GM23248 (cell line): ENCODE results near the gene JMJD6. TPM values are rescaled to one million over a fixed set of nuclear protein-coding genes. Genes with fewer than 3 reads are reported as not detected.
"Not testable (repeated sequence)": the region's sequence is repeated elsewhere in the genome, so short reads cannot be mapped to it uniquely, and the experiment has no call there.

Experiments used
- DNase-seq: peaks from one replicate; pipeline ENCODE4 v3.0.0-alpha.2; 2015
- H2AFZ ChIP-seq: fragments of 200-600 bp; sonication (generic); 2 replicates; pipeline ENCODE4 v1.6.1; 2016; ENCODE audit warnings: antibody characterized with exemption
- H3F3A ChIP-seq: fragments of 200-600 bp; sonication (generic); 2 replicates; pipeline ENCODE4 v1.6.1; 2016; ENCODE audit warnings: mild to moderate bottlenecking, antibody characterized with exemption, mixed run types; ENCODE audit not compliant: insufficient read depth
- H3K27ac ChIP-seq: fragments of 200-600 bp; sonication (generic); 2 replicates; pipeline ENCODE4 v1.5.1; 2016; ENCODE audit warnings: mild to moderate bottlenecking
- H3K27me3 ChIP-seq: fragments of 200-600 bp; sonication (generic); replicated peaks from 2 replicates; pipeline ENCODE4 v1.6.1; 2016; ENCODE audit warnings: mild to moderate bottlenecking; ENCODE audit not compliant: insufficient read depth
- H3K36me3 ChIP-seq: fragments of 200-600 bp; sonication (generic); 2 replicates; pipeline ENCODE4 v1.6.1; 2016; ENCODE audit warnings: low read depth, mild to moderate bottlenecking
- H3K4me1 ChIP-seq: fragments of 200-600 bp; sonication (generic); 2 replicates; pipeline ENCODE4 v1.6.1; 2016; ENCODE audit warnings: mild to moderate bottlenecking; ENCODE audit not compliant: insufficient read depth
- H3K4me2 ChIP-seq: fragments of 200-600 bp; sonication (generic); one replicate; pipeline ENCODE4 v1.6.1; 2016; ENCODE audit warnings: mild to moderate bottlenecking; ENCODE audit not compliant: unreplicated experiment
- H3K4me3 ChIP-seq: fragments of 200-600 bp; sonication (generic); 2 replicates; pipeline ENCODE4 v1.5.1; 2016; ENCODE audit warnings: mild to moderate bottlenecking
- H3K79me2 ChIP-seq: fragments of 200-600 bp; sonication (generic); 2 replicates; pipeline ENCODE4 v1.6.1; 2016; ENCODE audit warnings: mild to moderate bottlenecking; ENCODE audit not compliant: insufficient read depth
- H3K9ac ChIP-seq: fragments of 200-600 bp; sonication (generic); 2 replicates; pipeline ENCODE4 v1.6.1; 2016; ENCODE audit warnings: mild to moderate bottlenecking
- H3K9me2 ChIP-seq: fragments of 200-600 bp; sonication (generic); 2 replicates; pipeline ENCODE4 v1.6.1; 2016; ENCODE audit warnings: mixed run types, mild to moderate bottlenecking, moderate library complexity; ENCODE audit not compliant: insufficient read depth
- H3K9me3 ChIP-seq: fragments of 200-600 bp; sonication (generic); one replicate; pipeline ENCODE4 v1.6.1; 2017; ENCODE audit warnings: low read depth
- H4K20me1 ChIP-seq: fragments of 200-600 bp; sonication (generic); 2 replicates; pipeline ENCODE4 v1.6.0; 2016; ENCODE audit not compliant: insufficient read depth
- EZH2 ChIP-seq: fragments of 200-600 bp; sonication (generic); IDR thresholded peaks from 2 replicates; pipeline ENCODE4 v1.6.1; 2018; ENCODE audit warnings: antibody characterized with exemption, mild to moderate bottlenecking; ENCODE audit not compliant: insufficient read depth, poor library complexity, severe bottlenecking
- EZH2phosphoT487 ChIP-seq: fragments of 200-600 bp; sonication (generic); IDR thresholded peaks from 2 replicates; pipeline ENCODE4 v1.6.1; 2018; ENCODE audit warnings: antibody characterized with exemption, moderate library complexity, mild to moderate bottlenecking, low read depth; ENCODE audit not compliant: insufficient read depth
- WGBS, 2 experiments: methylation state at CpG; one replicate each; pipeline ENCODE4 v1.1.6; 2015 to 2017; ENCODE audit warnings: low lambda C conversion rate in 2 of 2, low coverage in 1 of 2; ENCODE audit errors: missing lambda C conversion rate in 2 of 2; 5-methylcytosine and 5-hydroxymethylcytosine counted together
- in situ Hi-C: fragments of 300-500 bp; cut with MboI; formaldehyde crosslinking; loops from 2 replicates; pipeline ENCODE4 v1.15.0; 2020
- polyA plus RNA-seq: library from polyadenylated mRNA; unstranded; fragments of >200 nt; fragmentation: Nextera tagmentation; extraction: Ambion mirVana; gene quantifications from 2 replicates; pipeline ENCODE4 v1.2.1, GENCODE V29; 2016
- total RNA-seq: library from RNA; depleted of rRNA; stranded (reverse); fragments of >200 nt; shearing (Covaris generic); gene quantifications from 2 replicates; pipeline ENCODE4 v1.2.3, GENCODE V29; 2014

Gene JMJD6
- total and polyA plus RNA-seq, 2 experiments from 2014 or later, result 19.0 to 40.0 TPM

DNA sequence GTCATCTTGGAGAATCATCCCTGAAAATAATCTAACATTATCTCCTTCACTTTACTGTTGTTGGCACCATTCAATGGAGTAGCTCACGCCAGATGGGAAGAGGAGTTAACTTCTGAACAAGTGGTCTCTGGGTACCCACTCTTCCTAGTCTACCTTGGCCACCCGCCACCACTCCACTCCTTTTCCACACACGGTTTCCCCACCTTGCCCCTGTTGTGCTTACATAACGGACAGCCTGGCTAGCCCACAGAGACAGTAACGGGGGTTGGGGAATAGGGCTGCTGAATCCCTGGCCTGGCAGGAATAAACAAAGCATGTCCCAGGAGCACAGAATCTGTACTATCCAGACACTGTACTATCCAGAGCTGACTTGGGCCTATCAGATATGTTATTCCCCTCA is 12.1 kb downstream of the JMJD6 start:
- Histone ChIP-seq H2AFZ (no peak overlapping the region), H3K79me2 (peaks cover 62% of the 10 kb centered on the region), H3K9me2 (no peaks in the 10 kb centered on the region), H3F3A (peaks cover 77% of the 10 kb centered on the region), H3K4me1 (peaks cover 42% of the 10 kb centered on the region), H3K4me3 (no peak overlapping the region), H3K36me3 (peaks cover 22% of the 10 kb centered on the region), H3K9ac (peak overlapping the region; percentile 60; the same call in 1 of the 2 replicates), H3K27ac (peak overlapping the region; percentile 100; the same call in 1 of the 2 replicates), H3K27me3 (no peaks in the 10 kb centered on the region), H3K4me2 (no peak overlapping the region), H3K9me3 (no peaks in the 10 kb centered on the region), H4K20me1 (no peaks in the 10 kb centered on the region)
- no peak for DNase-seq
- TF ChIP-seq EZH2phosphoT487 (no peak), EZH2 (no peak)
- in situ Hi-C loops, result no loop called here
- WGBS, 2 experiments, result 72 to 79% methylated on average over 5 of the region's 5 CpGs

DNA sequence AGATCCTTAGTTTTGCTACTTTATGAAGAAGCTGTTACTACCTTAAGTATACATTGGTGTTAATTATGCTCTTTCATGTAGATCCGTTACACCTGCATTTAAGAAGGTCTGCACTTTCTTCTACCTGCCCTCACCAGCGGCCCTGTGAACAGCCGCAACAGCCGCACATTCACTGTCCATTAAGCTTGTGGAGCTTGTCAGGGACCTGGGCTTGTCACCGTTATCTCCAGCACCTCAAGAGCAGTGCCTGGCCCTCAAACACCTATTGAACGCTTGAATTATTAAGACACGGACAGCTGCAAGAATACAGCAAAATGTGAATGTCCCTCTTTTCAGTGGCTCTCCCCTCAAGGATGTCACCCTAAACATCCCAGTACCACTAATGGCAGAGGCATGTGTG is 12.6 kb downstream of the JMJD6 start:
- Histone ChIP-seq H3K4me1 (peaks cover 44% of the 10 kb centered on the region), H3K36me3 (peaks cover 16% of the 10 kb centered on the region), H3K27me3 (no peaks in the 10 kb centered on the region), H3K9ac (no peak overlapping the region), H3K79me2 (peaks cover 60% of the 10 kb centered on the region), H3F3A (peaks cover 73% of the 10 kb centered on the region), H3K27ac (no peak overlapping the region), H3K4me2 (no peak overlapping the region), H3K9me3 (no peaks in the 10 kb centered on the region), H3K4me3 (no peak overlapping the region), H2AFZ (no peak overlapping the region), H3K9me2 (no peaks in the 10 kb centered on the region), H4K20me1 (no peaks in the 10 kb centered on the region)
- in situ Hi-C loops, result no loop called here
- 92 to 93% methylated on average over 7 of the region's 7 CpGs for WGBS, 2 experiments
- DNase-seq, result no peak
- no peak for TF ChIP-seq EZH2
- TF ChIP-seq EZH2phosphoT487, result no peak

DNA sequence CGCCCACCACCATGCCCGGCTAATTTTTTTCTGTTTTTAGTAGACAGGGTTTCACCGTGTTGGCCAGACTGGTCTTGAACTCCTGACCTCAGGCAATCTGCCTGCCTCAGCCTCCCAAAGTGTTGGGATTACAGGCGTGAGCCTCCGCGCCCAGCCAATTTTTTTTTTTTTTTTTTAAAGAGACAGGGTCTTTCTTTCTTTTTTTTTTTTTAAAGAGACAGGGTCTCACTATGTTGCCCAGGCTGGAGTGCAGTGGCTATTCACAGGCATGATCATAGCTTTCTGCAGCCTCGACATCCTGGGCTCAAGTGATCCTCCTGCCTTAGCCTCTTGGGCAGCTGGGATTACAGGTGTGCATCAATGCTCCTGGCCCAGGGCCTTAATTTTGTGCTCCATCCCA is 14.1 kb downstream of the JMJD6 start:
- H4K20me1 ChIP-seq, H3K4me2 ChIP-seq, H3K36me3 ChIP-seq, H3K9me3 ChIP-seq, H2AFZ ChIP-seq, H3K27me3 ChIP-seq, DNase-seq, H3K9me2 ChIP-seq, in situ Hi-C loops, H3K9ac ChIP-seq, H3K4me3 ChIP-seq: not testable (repeated sequence)
- H3K27ac ChIP-seq, result peak overlapping the region; percentile 75; the same call in 1 of the 2 replicates
- H3F3A ChIP-seq, result peaks cover 64% of the 10 kb centered on the region
- peaks cover 51% of the 10 kb centered on the region for H3K4me1 ChIP-seq
- 77% methylated on average over 7 of the region's 7 CpGs for WGBS, 2 experiments
- H3K79me2 ChIP-seq, result peaks cover 74% of the 10 kb centered on the region

DNA sequence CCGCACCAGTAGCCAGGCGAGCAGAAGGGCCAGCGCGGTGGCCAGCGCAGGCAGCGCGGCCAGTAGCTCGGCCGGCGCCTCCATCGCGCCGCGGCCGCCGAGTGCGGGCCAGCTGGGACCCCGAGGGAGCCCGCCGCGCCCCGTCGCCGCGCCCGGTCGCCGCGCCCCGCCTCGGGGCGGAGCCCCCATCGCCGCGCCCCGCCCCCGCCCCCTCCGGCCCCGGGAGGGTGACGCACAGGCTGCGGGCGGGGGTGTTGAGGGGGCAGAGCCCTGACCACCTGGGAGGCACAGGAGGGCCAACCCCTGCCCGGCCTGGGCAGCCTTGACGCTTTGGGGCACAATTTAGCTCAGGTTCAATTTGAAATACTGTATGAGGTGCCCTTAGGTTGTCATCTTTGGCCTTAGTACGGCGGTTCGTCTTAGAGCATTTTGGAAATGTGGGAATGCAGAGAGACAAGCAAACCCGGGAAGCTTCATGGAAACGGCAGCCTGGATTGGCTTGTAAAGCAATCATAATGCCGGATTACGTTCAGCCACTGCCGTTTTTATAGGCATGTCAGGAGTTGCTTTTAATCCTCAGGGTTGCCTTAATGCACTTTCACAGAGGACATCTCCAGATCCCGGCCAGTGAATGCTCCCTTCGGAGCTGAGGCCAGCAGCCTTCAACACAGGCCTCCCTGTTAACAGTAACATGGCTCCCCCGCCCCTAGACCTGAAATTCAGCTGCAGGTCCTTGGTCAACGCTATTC is 15.4 kb downstream of the JMJD6 start, which contains the start of gene MXRA7:
Gene MXRA7, minus strand, starts transcription at position 103 of the 749 bp plus-strand sequence. Its CDS starts 19 bp downstream, at position 84.
- H3K27ac ChIP-seq, result peak within 1 kb of the TSS; percentile 98
- H3K36me3 ChIP-seq, result no peaks in the 10 kb centered on the region
- 7 to 8% methylated on average over 14 to 19 of the region's 56 CpGs for WGBS, 2 experiments
- peaks cover 57% of the 10 kb centered on the region for H3F3A ChIP-seq
- H3K9me2 ChIP-seq, result no peaks in the 10 kb centered on the region
- H3K79me2 ChIP-seq, result peaks cover 86% of the 10 kb centered on the region
- no peaks in the 10 kb centered on the region for H3K27me3 ChIP-seq
- peak within 1 kb of the TSS; percentile 95 for H3K4me2 ChIP-seq
- peaks cover 7% of the 10 kb centered on the region; the same call in 1 of the 2 replicates for H4K20me1 ChIP-seq
- TF ChIP-seq EZH2 (no peak), EZH2phosphoT487 (no peak)
- H2AFZ ChIP-seq, result no peak within 1 kb of the TSS
- peak; percentile 91 for DNase-seq
- H3K9me3 ChIP-seq, result no peaks in the 10 kb centered on the region
- H3K9ac ChIP-seq, result peak within 1 kb of the TSS; percentile 99
- in situ Hi-C loops, result no loop called here
- peak within 1 kb of the TSS; percentile 90 for H3K4me3 ChIP-seq
- peaks cover 45% of the 10 kb centered on the region for H3K4me1 ChIP-seq

DNA sequence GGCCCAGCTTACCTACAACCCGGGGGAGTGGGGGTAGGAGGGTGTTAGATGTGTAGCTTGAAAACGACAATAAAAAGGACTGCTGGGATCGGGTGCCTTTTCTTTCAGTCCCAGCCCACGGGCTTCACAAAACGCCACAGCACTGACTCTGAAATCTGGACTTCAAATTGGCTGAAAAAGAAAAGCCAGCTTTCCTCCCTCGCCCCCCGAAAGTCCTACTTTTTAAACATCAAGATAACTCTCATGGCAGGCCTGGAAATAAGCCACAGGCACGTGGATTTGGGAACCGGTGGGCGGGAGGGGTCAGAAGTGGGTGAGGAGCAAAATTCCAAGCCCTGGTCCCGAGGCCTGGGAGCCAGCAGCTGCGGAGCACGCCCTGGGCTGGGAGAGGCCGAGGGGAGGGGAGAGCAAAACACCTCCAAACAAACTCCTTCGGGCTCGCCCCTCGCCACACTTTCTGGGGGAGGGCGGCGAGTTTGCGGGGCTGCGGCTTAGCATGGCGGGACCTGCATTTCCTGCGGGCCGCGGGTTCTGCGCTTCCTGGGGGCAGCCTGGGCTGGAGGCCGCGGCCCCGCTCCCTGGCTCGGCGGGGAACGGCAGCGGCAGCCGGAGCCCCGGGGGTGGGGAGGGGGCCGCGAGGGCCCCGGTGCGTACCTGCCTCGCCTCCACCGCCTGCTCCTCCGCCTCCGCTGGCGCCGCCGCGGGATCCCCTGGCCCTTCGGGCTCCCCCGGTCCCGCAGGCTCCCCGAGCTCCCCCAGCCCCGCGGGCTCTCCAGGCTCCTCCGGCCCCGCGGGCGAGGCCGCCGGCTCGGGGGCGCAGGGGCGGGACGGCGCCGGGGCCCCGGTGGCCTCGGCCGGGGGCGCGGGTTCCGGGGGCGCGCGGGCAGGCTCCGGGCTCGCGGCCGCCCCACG is 16.2 kb downstream of the JMJD6 start:
- DNase-seq, result peak; percentile 65
- Histone ChIP-seq H3K79me2 (peaks cover 88% of the 10 kb centered on the region), H3K4me3 (peak overlapping the region; percentile 90), H3K4me1 (peaks cover 37% of the 10 kb centered on the region), H3K27ac (peak overlapping the region; percentile 98), H3K9ac (peak overlapping the region; percentile 99), H3F3A (peaks cover 50% of the 10 kb centered on the region), H3K4me2 (peak overlapping the region; percentile 95)
- H3K27me3 ChIP-seq, in situ Hi-C loops, H3K36me3 ChIP-seq, H2AFZ ChIP-seq, H4K20me1 ChIP-seq, H3K9me2 ChIP-seq, H3K9me3 ChIP-seq: not testable (repeated sequence)
- 1% methylated on average over 23 to 26 of the region's 79 CpGs for WGBS, 2 experiments
